ENCODE data around the gene ARMS2.

DNA sequence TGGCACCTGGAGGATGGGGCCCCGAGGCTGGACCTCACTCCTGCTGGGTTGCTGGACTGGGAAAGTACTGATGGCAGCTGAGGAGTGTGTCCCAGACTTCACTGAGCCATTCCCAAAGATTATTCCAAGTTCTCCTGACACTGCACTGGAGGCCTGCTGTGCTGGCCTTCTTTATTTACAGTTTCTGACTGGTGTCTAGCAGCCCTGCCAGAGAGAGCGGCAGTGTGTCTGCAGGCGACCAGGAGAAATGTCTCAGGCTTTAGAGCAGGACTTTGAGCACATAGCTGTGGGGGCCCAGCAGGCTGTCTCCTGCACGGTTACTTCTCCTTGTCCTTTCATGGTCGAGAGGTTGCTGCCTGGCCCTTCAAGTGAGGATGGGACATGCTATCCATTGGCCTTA lies 23.0 kb downstream of the ARMS2 start:
- no peak for TF ChIP-seq POLR2A (IDR thresholded peaks at IDR 0.05; ENCODE audit: low read depth, low read length)
- TF ChIP-seq POLR2AphosphoS5 (IDR thresholded peaks at IDR 0.05; ENCODE audit: low read depth, low read length) = no peak
- no peak for TF ChIP-seq TAF1 (IDR thresholded peaks at IDR 0.05; ENCODE audit: low read depth, low read length)
- TF ChIP-seq POU2F2 (IDR thresholded peaks at IDR 0.05; ENCODE audit: low read depth, low read length) = no peak
- no peak for TF ChIP-seq SPI1 (IDR thresholded peaks at IDR 0.05; ENCODE audit: low read depth, low read length)
